IMR-90 (cell line): Measurements from ENCODE around the gene KRT6A. TPM values are rescaled to one million over a fixed set of nuclear protein-coding genes. Genes with fewer than 3 reads are reported as not detected.

Experiments
- ATAC-seq: fragments of 200-7000 bp; cut with Tn5 transposase; 2 replicates; pipeline ENCODE4 v1.9.1; 2020; ENCODE audit warnings: low read depth, mild to moderate bottlenecking, moderate library complexity
- BruUV-seq: library from RNA; stranded (reverse); fragments of 400-500 nt; replicated peaks from 2 replicates; lab custom pipeline; 2021; lab: Mats Ljungman, UMichigan
- CTCF ChIA-PET: fragments of 300-600 bp; formaldehyde crosslinking; extraction: SDS; loops from one replicate; lab custom pipeline; 2021; ENCODE audit warnings: antibody characterized with exemption; lab: Yijun Ruan, JAX
- POLR2A ChIA-PET: fragments of 300-600 bp; sonication (Branson Sonifier 250); formaldehyde crosslinking; loops from one replicate; lab custom pipeline; 2022; ENCODE audit warnings: antibody characterized with exemption; ENCODE audit not compliant: unreplicated experiment; lab: Charles Lee
- DNase-seq: peaks from one replicate; pipeline ENCODE4 v3.0.0; 2013
- H2AFZ ChIP-seq: replicated peaks from 2 replicates; pipeline ENCODE3; 2013; ENCODE audit warnings: low read length, mild to moderate bottlenecking; ENCODE audit not compliant: poor library complexity
- H2AK5ac ChIP-seq: 2 replicates; pipeline ENCODE4 v1.6.1; 2013; ENCODE audit warnings: low read depth, low read length, inconsistent platforms
- H2AK9ac ChIP-seq: replicated peaks from 2 replicates; pipeline ENCODE3; 2013; ENCODE audit warnings: mild to moderate bottlenecking, low read depth, low read length, moderate library complexity; ENCODE audit not compliant: poor library complexity
- H2BK120ac ChIP-seq: 2 replicates; pipeline ENCODE4 v1.6.1; 2013; ENCODE audit warnings: low read depth, low read length, inconsistent platforms
- H2BK15ac ChIP-seq: 3 replicates; pipeline ENCODE4 v1.6.1; 2013; ENCODE audit warnings: low read depth, low read length, inconsistent platforms
- H2BK20ac ChIP-seq: 2 replicates; pipeline ENCODE4 v1.6.1; 2013; ENCODE audit warnings: low read depth, mild to moderate bottlenecking, inconsistent platforms, low read length, moderate library complexity
- H2BK5ac ChIP-seq: 2 replicates; pipeline ENCODE4 v1.6.1; 2013; ENCODE audit warnings: mild to moderate bottlenecking, low read depth, low read length, inconsistent platforms; ENCODE audit not compliant: poor library complexity, severe bottlenecking
- H3K14ac ChIP-seq: replicated peaks from 2 replicates; pipeline ENCODE4 v1.6.1; 2013; ENCODE audit warnings: low read depth, low read length, inconsistent platforms
- H3K18ac ChIP-seq: 2 replicates; pipeline ENCODE4 v1.6.1; 2013; ENCODE audit warnings: low read depth, low read length, control low read depth
- H3K23ac ChIP-seq: 2 replicates; pipeline ENCODE4 v1.6.1; 2013; ENCODE audit warnings: low read depth, low read length, inconsistent platforms
- H3K27ac ChIP-seq: 2 replicates; pipeline ENCODE4 v1.5.1; 2013; ENCODE audit warnings: mild to moderate bottlenecking, control low read depth, low read length; ENCODE audit not compliant: insufficient read depth
- H3K27me3 ChIP-seq: 2 replicates; pipeline ENCODE4 v1.6.1; 2013; ENCODE audit warnings: low read length; ENCODE audit not compliant: control insufficient read depth, insufficient read depth
- H3K36me3 ChIP-seq: 2 replicates; pipeline ENCODE4 v1.6.1; 2013; ENCODE audit warnings: low read length, mixed read lengths; ENCODE audit not compliant: control insufficient read depth, insufficient read depth
- H3K4ac ChIP-seq: 2 replicates; pipeline ENCODE4 v1.6.1; 2013; ENCODE audit warnings: low read depth, low read length, inconsistent platforms
- H3K4me1 ChIP-seq: 2 replicates; pipeline ENCODE4 v1.6.1; 2013; ENCODE audit warnings: low read length, mixed read lengths; ENCODE audit not compliant: control insufficient read depth, insufficient read depth
- H3K4me2 ChIP-seq: 2 replicates; pipeline ENCODE4 v1.6.1; 2013; ENCODE audit warnings: low read depth, mild to moderate bottlenecking, control low read depth, low read length, moderate library complexity
- H3K4me3 ChIP-seq: 2 replicates; pipeline ENCODE4 v1.5.1; 2013; ENCODE audit warnings: low read depth, mild to moderate bottlenecking, control low read depth, low read length, moderate library complexity; ENCODE audit not compliant: insufficient read depth
- H3K56ac ChIP-seq: 2 replicates; pipeline ENCODE4 v1.6.1; 2013; ENCODE audit warnings: low read length, inconsistent platforms; ENCODE audit not compliant: insufficient read depth; ENCODE audit errors: extremely low read depth
- H3K79me1 ChIP-seq, 2 experiments: 2 replicates each; pipeline ENCODE4 v1.6.1; 2013; ENCODE audit warnings: low read length in 2 of 2, inconsistent platforms in 1 of 2, low read depth in 1 of 2
- H3K9ac ChIP-seq: 2 replicates; pipeline ENCODE4 v1.6.1; 2013; ENCODE audit warnings: low read depth, low read length, control low read depth
- H3K9me1 ChIP-seq: 2 replicates; pipeline ENCODE4 v1.6.1; 2013; ENCODE audit warnings: low read length, inconsistent platforms; ENCODE audit not compliant: insufficient read depth
- H3K9me3 ChIP-seq: 2 replicates; pipeline ENCODE4 v1.6.1; 2013; ENCODE audit warnings: low read length; ENCODE audit not compliant: control insufficient read depth, insufficient read depth
- H4K20me1 ChIP-seq: 2 replicates; pipeline ENCODE4 v1.6.1; 2013; ENCODE audit warnings: low read length, inconsistent platforms; ENCODE audit not compliant: insufficient read depth
- H4K5ac ChIP-seq: 2 replicates; pipeline ENCODE4 v1.6.1; 2013; ENCODE audit warnings: mild to moderate bottlenecking, low read depth, low read length, control low read depth
- H4K8ac ChIP-seq, 2 experiments: 2 replicates each; pipeline ENCODE4 v1.6.1; 2013; ENCODE audit warnings: low read depth in 2 of 2, low read length in 2 of 2, control low read depth in 1 of 2, inconsistent platforms in 1 of 2
- H4K91ac ChIP-seq: 2 replicates; pipeline ENCODE4 v1.6.1; 2013; ENCODE audit warnings: low read depth, low read length, inconsistent platforms; ENCODE audit not compliant: insufficient read depth
- BHLHE40 ChIP-seq: fragments of 150-350 bp; IDR thresholded peaks from 2 replicates; pipeline ENCODE4 v1.6.1; 2016; ENCODE audit warnings: mild to moderate bottlenecking, low read depth, low read length
- CEBPB ChIP-seq: IDR thresholded peaks from 2 replicates; pipeline ENCODE4 v1.6.1; 2012; ENCODE audit warnings: low read depth, low read length, improper control_type of control experiment
- CHD1 ChIP-seq: IDR thresholded peaks from 2 replicates; pipeline ENCODE4 v1.6.1; 2012; ENCODE audit warnings: low read depth, low read length, improper control_type of control experiment
- CTCF ChIP-seq: conservative IDR thresholded peaks from 2 replicates; pipeline ENCODE4 v1.5.1; 2012; ENCODE audit warnings: mild to moderate bottlenecking, low read depth, low read length, improper control_type of control experiment
- FOS ChIP-seq: fragments of 150-350 bp; IDR thresholded peaks from 2 replicates; pipeline ENCODE4 v1.6.1; 2016; ENCODE audit warnings: low read depth, low read length
- MAFK ChIP-seq: IDR thresholded peaks from 2 replicates; pipeline ENCODE4 v1.6.1; 2012; ENCODE audit warnings: low read depth, low read length, improper control_type of control experiment
- MAZ ChIP-seq: IDR thresholded peaks from 2 replicates; pipeline ENCODE4 v1.6.1; 2012; ENCODE audit warnings: low read depth, mild to moderate bottlenecking, low read length, improper control_type of control experiment, moderate library complexity, borderline replicate concordance
- MXI1 ChIP-seq: IDR thresholded peaks from 2 replicates; pipeline ENCODE4 v1.6.1; 2012; ENCODE audit warnings: low read depth, mild to moderate bottlenecking, low read length, moderate library complexity, borderline replicate concordance
- NFE2L2 ChIP-seq: fragments of 150-350 bp; IDR thresholded peaks from 2 replicates; pipeline ENCODE4 v1.6.1; 2016; ENCODE audit warnings: low read depth, mild to moderate bottlenecking, low read length
- POLR2A ChIP-seq: IDR thresholded peaks from 2 replicates; pipeline ENCODE4 v1.6.1; 2012; ENCODE audit warnings: mild to moderate bottlenecking, low read depth, low read length
- RAD21 ChIP-seq: IDR thresholded peaks from 2 replicates; pipeline ENCODE4 v1.6.1; 2012; ENCODE audit warnings: low read length, improper control_type of control experiment
- RCOR1 ChIP-seq: IDR thresholded peaks from 2 replicates; pipeline ENCODE4 v1.6.1; 2012; ENCODE audit warnings: mild to moderate bottlenecking, low read length, improper control_type of control experiment; ENCODE audit not compliant: insufficient replicate concordance
- SMC3 ChIP-seq: fragments of 150-350 bp; IDR thresholded peaks from 2 replicates; pipeline ENCODE4 v1.6.1; 2016; ENCODE audit warnings: low read depth, mild to moderate bottlenecking, antibody characterized with exemption, low read length, moderate library complexity
- WGBS, 2 experiments: methylation state at CpG; one replicate each; pipeline versions ENCODE4 v1.1.5 to v1.1.7; 2013; ENCODE audit warnings: missing lambda C conversion rate in 2 of 2; ENCODE audit not compliant: insufficient read length in 1 of 2; ENCODE audit errors: extremely low coverage in 2 of 2; 5-methylcytosine and 5-hydroxymethylcytosine counted together
- dilution Hi-C: fragments of 300-500 bp; cut with HindIII; formaldehyde crosslinking; loops from one replicate; pipeline ENCODE4 v1.14.3; 2018; ENCODE audit warnings: low sequenced_read_pairs; ENCODE audit not compliant: unreplicated experiment
- in situ Hi-C: fragments of 300-500 bp; cut with MboI; formaldehyde crosslinking; loops from 3 replicates; pipeline ENCODE4 v1.14.3; 2019; ENCODE audit warnings: low sequenced_read_pairs, inconsistent platforms, mixed read lengths
- intact Hi-C: fragments of 100-400 bp; cut with micrococcal nuclease; formaldehyde crosslinking; loops from 2 replicates; pipeline ENCODE4 v1.10.0; 2022
- polyA plus RNA-seq, 3 experiments: library from polyadenylated mRNA; depleted of rRNA; stranded (reverse); fragments of >200 nt; gene quantifications; 2 replicates each; pipeline ENCODE4 v1.2.3, GENCODE V29; 2012; ENCODE audit warnings: low replicate concordance in 1 of 3
- total RNA-seq: library from RNA; depleted of rRNA; stranded (reverse); fragments of >200 nt; gene quantifications from 2 replicates; pipeline ENCODE4 v1.2.3, GENCODE V29; 2012
- TF ChIP-seq, protein P1 (sequence below): fragments of 150-350 bp; IDR thresholded peaks from 2 replicates; pipeline ENCODE4 v1.6.1; 2016; ENCODE audit warnings: low read depth, mild to moderate bottlenecking, low read length, moderate library complexity, borderline replicate concordance
- TF ChIP-seq, protein P2 (sequence below): fragments of 150-350 bp; IDR thresholded peaks from 2 replicates; pipeline ENCODE4 v1.6.1; 2017; ENCODE audit warnings: mild to moderate bottlenecking, antibody characterized with exemption, low read length, low read depth

KRT6A gene
- total and polyA plus RNA-seq, 2 of the 4 experiments (the other 2 are of a cell fraction), result not detected

DNA sequence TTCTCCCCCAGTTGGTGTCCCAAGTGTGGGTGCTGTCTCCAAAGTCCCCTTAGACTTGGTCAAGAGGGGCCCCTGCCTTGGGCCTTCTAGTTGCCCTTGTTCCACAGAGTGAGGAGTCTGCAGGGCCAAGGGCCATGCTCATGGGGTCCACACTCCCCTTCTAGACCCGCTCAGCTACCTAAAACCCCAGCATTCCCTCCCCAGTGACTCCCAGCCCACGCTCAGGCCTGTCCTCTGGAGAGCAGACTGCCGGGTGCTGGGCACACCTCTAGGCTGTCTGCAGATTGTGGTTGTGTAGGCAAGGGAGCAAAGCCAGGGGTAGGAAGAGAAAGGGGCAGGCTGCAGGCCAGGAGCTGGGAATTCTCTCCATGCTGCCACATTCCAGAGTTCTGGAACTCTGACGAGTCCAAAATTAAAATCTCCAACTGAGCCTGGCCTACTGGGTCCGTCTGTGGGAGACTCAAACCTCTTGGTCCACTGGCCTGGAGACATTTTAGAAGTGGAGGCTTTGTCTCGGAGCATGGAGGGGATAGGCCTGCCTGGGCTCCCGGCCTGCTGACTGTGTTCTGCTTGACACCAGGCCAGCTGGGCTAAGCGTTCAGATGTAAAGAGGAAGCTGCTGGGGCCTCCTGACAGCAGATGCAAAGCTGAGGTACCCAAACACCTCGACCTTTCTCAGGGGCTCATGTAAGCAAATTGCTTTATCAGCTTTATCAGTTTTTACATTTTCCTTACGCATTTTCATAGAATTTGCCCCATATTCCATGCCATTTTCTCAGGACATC is 40.8 kb upstream of the KRT6A start:
- H4K5ac ChIP-seq, result no peak overlapping the region
- no peak overlapping the region for H3K4me2 ChIP-seq
- H4K91ac ChIP-seq, result no peak overlapping the region
- DNase-seq (no peak), ATAC-seq (no peak)
- peaks cover 10% of the 10 kb centered on the region for H3K27me3 ChIP-seq
- H3K9me1 ChIP-seq, result no peaks in the 10 kb centered on the region
- H3K4me3 ChIP-seq, result no peak overlapping the region
- H2AK5ac ChIP-seq, result no peak overlapping the region
- no TSS peak for BruUV-seq
- 33% methylated on average over 1 of the region's 10 CpGs; no CpG with 5 or more reads in 1 of the 2 experiments for WGBS, 2 experiments
- H3K56ac ChIP-seq, result no peak overlapping the region
- no peak overlapping the region for H3K18ac ChIP-seq
- no peak overlapping the region for H2AK9ac ChIP-seq
- H3K79me1 ChIP-seq, result no peaks in the 10 kb centered on the region
- in situ Hi-C loops, result no loop called here
- no peaks in the 10 kb centered on the region for H3K4me1 ChIP-seq
- no peak overlapping the region for H4K8ac ChIP-seq
- H2BK15ac ChIP-seq, result no peak overlapping the region
- H2AFZ ChIP-seq, result no peak overlapping the region
- POLR2A ChIA-PET, result no interaction called here
- no peak overlapping the region for H3K27ac ChIP-seq
- H2BK20ac ChIP-seq, result no peak overlapping the region
- no peak overlapping the region for H3K9ac ChIP-seq
- H3K23ac ChIP-seq, result no peak overlapping the region
- no peak overlapping the region for H3K14ac ChIP-seq
- no peak overlapping the region for H2BK5ac ChIP-seq
- H3K4ac ChIP-seq, result no peak overlapping the region
- intact Hi-C loops, result no loop called here
- H4K20me1 ChIP-seq, result no peaks in the 10 kb centered on the region
- H3K9me3 ChIP-seq, result no peaks in the 10 kb centered on the region
- dilution Hi-C loops, result no loop called here
- H3K36me3 ChIP-seq, result no peaks in the 10 kb centered on the region
- CTCF ChIA-PET, result interaction anchor here (1.2 kb wide), 1 partner anchor 17 kb away, joined by 3 read pairs; no protein-coding TSS in a partner anchor
- no peak overlapping the region for H2BK120ac ChIP-seq
- TF ChIP-seq CEBPB, result no peak
- no peak for TF ChIP-seq BHLHE40
- TF ChIP-seq MAFK, result no peak
- TF ChIP-seq FOS, result no peak
- TF ChIP-seq, protein P1, sequence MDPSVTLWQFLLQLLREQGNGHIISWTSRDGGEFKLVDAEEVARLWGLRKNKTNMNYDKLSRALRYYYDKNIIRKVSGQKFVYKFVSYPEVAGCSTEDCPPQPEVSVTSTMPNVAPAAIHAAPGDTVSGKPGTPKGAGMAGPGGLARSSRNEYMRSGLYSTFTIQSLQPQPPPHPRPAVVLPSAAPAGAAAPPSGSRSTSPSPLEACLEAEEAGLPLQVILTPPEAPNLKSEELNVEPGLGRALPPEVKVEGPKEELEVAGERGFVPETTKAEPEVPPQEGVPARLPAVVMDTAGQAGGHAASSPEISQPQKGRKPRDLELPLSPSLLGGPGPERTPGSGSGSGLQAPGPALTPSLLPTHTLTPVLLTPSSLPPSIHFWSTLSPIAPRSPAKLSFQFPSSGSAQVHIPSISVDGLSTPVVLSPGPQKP, result no peak
- no peak for TF ChIP-seq CHD1
- TF ChIP-seq MAZ, result no peak
- no peak for TF ChIP-seq RCOR1
- TF ChIP-seq MXI1, result no peak
- no peak for TF ChIP-seq POLR2A
- TF ChIP-seq SMC3, result no peak
- TF ChIP-seq CTCF, result no peak
- TF ChIP-seq RAD21, result no peak
- TF ChIP-seq NFE2L2, result no peak
- TF ChIP-seq, protein P2, sequence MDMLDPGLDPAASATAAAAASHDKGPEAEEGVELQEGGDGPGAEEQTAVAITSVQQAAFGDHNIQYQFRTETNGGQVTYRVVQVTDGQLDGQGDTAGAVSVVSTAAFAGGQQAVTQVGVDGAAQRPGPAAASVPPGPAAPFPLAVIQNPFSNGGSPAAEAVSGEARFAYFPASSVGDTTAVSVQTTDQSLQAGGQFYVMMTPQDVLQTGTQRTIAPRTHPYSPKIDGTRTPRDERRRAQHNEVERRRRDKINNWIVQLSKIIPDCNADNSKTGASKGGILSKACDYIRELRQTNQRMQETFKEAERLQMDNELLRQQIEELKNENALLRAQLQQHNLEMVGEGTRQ, result no peak
